Panc1 (cell line): ENCODE measurements around the gene NGEF.

ENCODE experiments used
- CTCF ChIP-seq: fragments of 450-650 bp; IDR thresholded peaks from 2 replicates; pipeline ENCODE4 v1.5.1; 2017; ENCODE audit warnings: mild to moderate bottlenecking
- POLR2AphosphoS5 ChIP-seq: IDR thresholded peaks from 2 replicates; pipeline ENCODE4 v1.6.1; 2012; ENCODE audit warnings: mild to moderate bottlenecking, low read depth, low read length, moderate library complexity
- SIN3A ChIP-seq: IDR thresholded peaks from 2 replicates; pipeline ENCODE4 v1.6.1; 2012; ENCODE audit warnings: low read depth, mild to moderate bottlenecking, low read length, moderate library complexity, borderline replicate concordance; ENCODE audit not compliant: insufficient read depth

GRCh38 chr2:233042549-233042948 lies 29.5 kb upstream of the NGEF start:
- TF ChIP-seq POLR2AphosphoS5 (no peak), CTCF (no peak), SIN3A (no peak)
